NCI-H1930 (cell line): ENCODE measurements around the gene KCTD3.

Experiments
- DNase-seq, 2 experiments: peaks; one replicate each; lab custom pipeline; 2025; lab: John Stamatoyannopoulos, UW

Gene KCTD3

DNA sequence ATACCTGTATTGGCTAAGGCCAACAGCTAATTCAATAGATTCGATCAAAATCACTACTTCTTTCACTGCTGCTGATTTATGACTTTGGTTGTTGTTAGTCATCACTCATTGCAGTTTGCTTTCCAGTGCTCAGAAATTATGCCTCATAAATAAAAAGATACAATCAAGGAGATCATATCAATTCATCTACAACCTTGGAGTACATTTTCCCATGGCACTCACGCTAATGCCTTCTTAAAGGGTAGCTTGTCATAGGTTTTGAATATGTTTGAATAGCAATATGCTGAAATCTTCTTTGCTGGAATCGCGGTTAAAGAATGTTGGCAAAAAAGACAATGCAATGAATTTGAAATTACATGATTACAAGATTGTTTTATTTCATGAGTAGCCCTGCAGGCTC is 89.9 kb downstream of the KCTD3 start:
- DNase-seq = no peak

DNA sequence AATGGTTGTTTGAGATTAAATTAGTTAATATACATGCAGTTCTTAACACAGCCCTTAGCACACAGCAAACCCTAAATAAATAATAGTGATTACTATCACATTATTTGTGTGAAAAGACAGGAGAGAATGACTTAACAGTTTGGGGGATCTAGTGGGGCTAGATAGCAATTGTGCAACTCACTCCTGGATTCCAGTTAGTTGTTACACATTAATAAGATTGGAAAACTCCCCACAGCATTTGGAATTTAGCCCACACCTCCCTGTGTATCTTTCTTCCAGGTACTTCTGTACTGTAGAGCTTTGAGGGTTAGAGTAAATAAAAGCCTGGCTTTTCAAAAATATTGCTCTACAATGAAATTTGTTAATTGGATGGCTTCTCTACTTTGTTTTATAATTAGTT is 93.2 kb downstream of the KCTD3 start:
- no peak for DNase-seq

DNA sequence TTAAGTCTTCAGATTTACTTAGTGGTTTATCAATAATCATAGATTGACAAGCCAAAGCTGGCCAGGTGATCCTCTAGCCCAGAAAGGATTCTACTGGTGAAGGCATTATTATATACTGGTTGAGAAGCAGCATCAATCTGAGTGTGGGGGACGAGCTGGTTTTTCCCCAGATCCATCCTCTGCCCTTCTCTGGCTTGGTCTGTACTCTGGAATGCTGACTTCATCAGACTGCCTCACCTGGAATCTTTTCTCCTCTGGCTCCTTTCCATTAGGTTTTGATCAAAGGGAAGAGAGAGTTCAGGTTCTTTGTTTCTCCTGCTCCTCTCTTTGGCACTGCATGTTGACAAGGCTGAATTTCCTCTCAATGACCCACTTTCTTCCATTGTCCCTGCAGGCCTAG is 93.9 kb downstream of the KCTD3 start:
- DNase-seq = no peak

DNA sequence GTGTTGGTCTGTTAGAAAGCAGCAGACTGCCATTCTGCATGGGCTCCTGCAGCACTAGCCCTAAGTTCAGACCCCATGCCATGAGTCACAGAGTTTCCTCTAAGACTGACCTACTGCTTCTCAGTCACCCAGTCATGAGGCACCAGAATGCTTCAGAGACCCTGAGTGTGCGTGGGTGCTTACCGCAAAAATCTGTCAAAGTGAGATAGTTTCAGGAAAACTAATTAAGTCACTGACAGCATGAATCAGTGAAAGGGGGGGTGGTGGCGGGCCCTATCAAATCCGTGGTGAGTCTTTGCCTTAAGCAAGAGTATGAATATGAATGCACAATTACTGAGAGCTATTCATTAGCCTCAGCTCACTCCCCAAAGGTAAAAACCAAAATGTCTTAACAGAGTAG is 98.1 kb downstream of the KCTD3 start:
- no peak for DNase-seq

DNA sequence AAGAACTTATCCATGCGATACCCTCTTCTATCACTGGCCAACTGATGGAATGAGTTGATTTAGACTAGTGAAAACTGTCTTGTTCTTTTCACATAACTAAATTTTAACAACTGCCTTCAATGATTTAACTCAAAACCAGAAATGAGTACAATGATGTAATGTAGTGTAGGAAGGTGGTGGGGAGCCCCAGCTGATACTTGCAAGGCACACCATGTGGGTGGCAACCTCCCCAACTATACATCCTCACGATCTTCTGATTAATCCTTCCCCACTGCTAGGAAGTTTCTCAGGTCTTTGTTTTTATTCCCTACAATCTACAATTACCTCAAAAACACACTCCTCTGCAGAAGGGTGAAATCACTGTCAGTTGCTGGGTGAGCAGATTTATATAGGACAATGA is 100.7 kb downstream of the KCTD3 start:
- DNase-seq = no peak

DNA sequence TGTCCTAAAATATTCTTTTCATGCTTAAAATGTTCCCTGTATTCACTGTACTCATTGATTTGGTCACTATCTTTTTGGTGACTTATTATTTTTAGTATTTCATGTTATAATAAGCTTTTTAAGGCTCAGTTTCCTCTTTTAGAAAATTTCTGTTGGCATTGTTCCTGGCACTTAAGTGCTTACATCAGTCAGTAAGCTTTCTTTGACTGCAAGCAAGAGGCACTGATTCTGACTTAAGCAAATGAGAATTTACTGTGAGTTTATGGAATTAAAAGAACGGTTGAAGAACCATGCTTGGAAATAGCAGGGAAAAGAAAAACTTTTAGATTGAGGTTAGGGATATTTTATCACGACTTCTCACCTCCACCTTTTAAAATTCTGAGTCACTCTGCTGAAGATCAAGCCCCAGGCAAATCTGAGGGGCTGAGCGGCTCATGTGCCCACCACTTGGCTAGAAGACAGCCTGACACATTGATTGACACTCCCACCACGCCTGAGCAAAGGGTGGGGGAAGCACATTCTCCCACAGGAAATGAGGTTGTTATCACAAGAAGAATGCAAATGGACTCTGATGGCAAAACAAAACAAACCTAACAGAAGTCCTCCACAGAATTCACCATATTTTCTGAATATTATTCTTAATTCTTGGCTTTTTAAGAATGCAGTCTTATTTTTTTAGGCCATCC is 102.8 kb downstream of the KCTD3 start:
- no peak for DNase-seq
